Renal cortex interstitium (tissue), 11 donors: ENCODE data around the gene GREM1. TPM values are rescaled to one million over a fixed set of nuclear protein-coding genes. Genes with fewer than 3 reads are reported as not detected.

Experiments used
- DNase-seq, 11 donors: peaks; one replicate each; pipeline ENCODE4 v3.0.0-alpha.2; 2013; ENCODE audit warnings: low read depth in 9 of 11, low spot score in 4 of 11; ENCODE audit errors: extremely low read depth in 1 of 11
- polyA plus RNA-seq, 3 donors: library from polyadenylated mRNA; unstranded; fragments of 120-200 nt; gene quantifications; one replicate each; pipeline ENCODE4 v1.2.1, GENCODE V29; 2013; ENCODE audit not compliant: insufficient read length in 3 of 3

GREM1 gene
- polyA plus RNA-seq, 3 donors = 0.12 to 0.52 (median 0.20) TPM

GRCh38 chr15:32750979-32751378, 33.2 kb downstream of the GREM1 start:
- no peak for DNase-seq

- DNase-seq = no peak
Observed at GRCh38 chr15:32757426-32757825, 39.6 kb downstream of the GREM1 start.

GRCh38 chr15:32763295-32763694, 45.5 kb downstream of the GREM1 start:
- DNase-seq = no peak

GRCh38 chr15:32765236-32765635, 47.4 kb downstream of the GREM1 start:
- no peak for DNase-seq

- DNase-seq = no peak
Observed at GRCh38 chr15:32766101-32766500, 48.3 kb downstream of the GREM1 start.

- DNase-seq = no peak
Observed at GRCh38 chr15:32767236-32767635, 49.4 kb downstream of the GREM1 start.

- no peak for DNase-seq
Observed at GRCh38 chr15:32774022-32774421, 56.2 kb downstream of the GREM1 start.

GRCh38 chr15:32775103-32775502, 57.3 kb downstream of the GREM1 start:
- no peak for DNase-seq

- DNase-seq = no peak
Observed at GRCh38 chr15:32778391-32779176, 60.8 kb downstream of the GREM1 start.

- no peak for DNase-seq
Observed at GRCh38 chr15:32781781-32782180, 64.0 kb downstream of the GREM1 start.

GRCh38 chr15:32784581-32784980, 66.8 kb downstream of the GREM1 start:
- no peak for DNase-seq

- no peak for DNase-seq
Observed at GRCh38 chr15:32786906-32787305, 69.1 kb downstream of the GREM1 start.

- DNase-seq = no peak
Observed at GRCh38 chr15:32787949-32788348, 70.1 kb downstream of the GREM1 start.

- DNase-seq = no peak
Observed at GRCh38 chr15:32790352-32790999, 72.7 kb downstream of the GREM1 start.

- DNase-seq = no peak
Observed at GRCh38 chr15:32792436-32792835, 74.6 kb downstream of the GREM1 start.

Other genes starting within 250 kb of the GREM1 start
- gene GOLGA8N, start 124.5 kb upstream of the GREM1 start, polyA plus RNA-seq = 10 to 100 TPM; 14.8 to 42.2 (median 19.7) TPM
- gene ARHGAP11A, start 102.5 kb upstream of the GREM1 start, polyA plus RNA-seq = 10 to 100 TPM; 26.0 to 38.9 (median 38.1) TPM
- 10 to 100 TPM; 19.0 to 31.4 (median 26.6) TPM for gene SCG5, start 76.3 kb upstream of the GREM1 start, polyA plus RNA-seq